NCI-H345 (cell line): ENCODE measurements around the gene INAFM1.

Source experiments
- DNase-seq: peaks from one replicate; lab custom pipeline; 2025; lab: John Stamatoyannopoulos, UW

INAFM1 gene

GRCh38 chr19:47310323-47310722 lies 35.6 kb downstream of the INAFM1 start:
- DNase-seq = no peak

- DNase-seq = peak; percentile 62
Measured at GRCh38 chr19:47310819-47311218, 36.1 kb downstream of the INAFM1 start.

DNA sequence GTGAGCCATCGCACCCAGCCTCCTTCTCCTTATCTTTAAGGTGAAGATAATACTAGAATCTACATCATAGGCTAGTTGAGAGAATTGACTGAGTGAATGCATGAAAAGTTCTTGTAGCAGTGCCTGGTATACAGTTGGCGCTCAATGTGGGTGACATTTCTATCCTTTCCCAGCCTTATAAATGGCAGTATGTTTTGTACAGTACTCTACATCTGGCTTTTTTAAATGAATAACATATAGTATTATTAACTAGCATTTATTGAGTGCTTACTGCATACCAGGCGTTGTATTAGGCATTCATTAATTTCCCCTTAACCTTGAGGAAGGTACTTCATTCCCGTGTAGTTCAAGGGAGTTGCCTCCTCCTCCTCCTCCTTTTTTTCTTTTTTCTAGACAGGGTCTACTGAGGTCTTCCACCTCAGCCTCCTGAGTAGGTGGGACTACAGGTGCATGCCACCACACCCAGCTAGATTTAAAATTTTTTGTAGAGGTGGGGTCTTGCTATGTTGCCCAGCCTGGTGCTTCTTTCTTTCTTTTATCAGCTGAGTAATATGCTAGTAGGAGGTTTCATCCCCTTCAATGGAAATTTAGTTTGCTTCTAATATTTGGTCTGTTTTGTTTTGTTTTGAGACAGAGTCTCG lies 37.8 kb downstream of the INAFM1 start:
- no peak for DNase-seq

DNA sequence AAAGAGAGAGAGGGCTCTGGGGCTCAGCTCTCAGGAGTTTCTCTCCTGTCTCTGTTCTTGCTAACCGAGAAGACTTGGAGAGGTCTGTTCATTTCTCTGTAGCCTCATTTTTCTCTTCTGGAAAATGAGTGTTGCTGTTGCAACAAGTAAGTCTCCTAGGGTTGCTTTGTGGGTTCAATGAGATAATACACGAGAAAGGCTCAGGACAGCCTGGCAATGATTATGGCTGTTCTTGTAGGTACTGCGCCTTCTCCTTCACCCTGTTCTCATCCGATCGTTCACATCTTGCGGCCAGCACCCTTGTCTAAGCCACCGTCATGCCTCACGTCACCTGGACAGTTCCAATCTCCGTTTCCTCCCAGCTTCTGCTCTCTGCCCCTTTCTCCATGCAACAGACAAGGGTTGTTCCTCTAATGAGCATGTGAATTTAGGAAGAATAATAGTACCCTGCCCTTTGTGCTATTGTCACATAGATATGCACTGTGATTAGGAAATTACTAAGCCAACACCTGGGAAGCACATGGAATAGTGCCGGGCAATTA lies 39.1 kb downstream of the INAFM1 start:
- no peak for DNase-seq

DNA sequence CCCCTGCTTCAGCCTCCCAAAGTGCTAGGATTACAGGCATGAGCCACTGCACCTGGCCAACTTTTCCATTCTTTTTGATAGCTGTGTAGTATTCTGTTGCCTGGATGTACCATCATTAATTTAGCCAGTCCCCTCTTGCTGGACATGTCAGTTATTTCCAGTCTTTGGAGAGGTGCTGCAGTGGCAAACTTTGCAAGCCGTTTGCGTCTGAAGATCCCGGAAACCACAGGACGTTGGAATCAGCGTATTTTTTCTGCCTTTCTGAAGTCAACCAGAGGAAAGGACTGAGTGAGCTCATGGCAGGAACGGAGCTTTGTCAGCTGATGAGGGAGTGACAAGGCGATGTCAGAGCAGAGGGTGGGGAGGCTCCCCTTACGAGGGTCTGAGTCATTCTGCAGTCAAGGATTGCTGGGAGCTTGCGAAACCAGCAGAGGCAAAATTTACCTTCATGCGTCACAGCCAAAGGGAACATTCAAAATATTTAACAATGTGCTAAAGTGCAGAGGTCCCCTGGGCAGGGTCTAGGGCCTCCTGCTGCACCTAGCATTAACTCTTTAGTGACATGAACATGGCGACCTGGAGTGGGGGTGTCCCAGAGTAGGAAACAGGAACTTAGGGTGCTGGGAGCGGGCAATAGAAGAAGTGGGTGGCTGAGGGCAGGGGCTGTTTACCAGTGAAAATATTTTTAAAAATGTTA lies 40.6 kb downstream of the INAFM1 start:
- peak; percentile 13 for DNase-seq

- no peak for DNase-seq
Measured at GRCh38 chr19:47316513-47316912, 41.8 kb downstream of the INAFM1 start.

DNA sequence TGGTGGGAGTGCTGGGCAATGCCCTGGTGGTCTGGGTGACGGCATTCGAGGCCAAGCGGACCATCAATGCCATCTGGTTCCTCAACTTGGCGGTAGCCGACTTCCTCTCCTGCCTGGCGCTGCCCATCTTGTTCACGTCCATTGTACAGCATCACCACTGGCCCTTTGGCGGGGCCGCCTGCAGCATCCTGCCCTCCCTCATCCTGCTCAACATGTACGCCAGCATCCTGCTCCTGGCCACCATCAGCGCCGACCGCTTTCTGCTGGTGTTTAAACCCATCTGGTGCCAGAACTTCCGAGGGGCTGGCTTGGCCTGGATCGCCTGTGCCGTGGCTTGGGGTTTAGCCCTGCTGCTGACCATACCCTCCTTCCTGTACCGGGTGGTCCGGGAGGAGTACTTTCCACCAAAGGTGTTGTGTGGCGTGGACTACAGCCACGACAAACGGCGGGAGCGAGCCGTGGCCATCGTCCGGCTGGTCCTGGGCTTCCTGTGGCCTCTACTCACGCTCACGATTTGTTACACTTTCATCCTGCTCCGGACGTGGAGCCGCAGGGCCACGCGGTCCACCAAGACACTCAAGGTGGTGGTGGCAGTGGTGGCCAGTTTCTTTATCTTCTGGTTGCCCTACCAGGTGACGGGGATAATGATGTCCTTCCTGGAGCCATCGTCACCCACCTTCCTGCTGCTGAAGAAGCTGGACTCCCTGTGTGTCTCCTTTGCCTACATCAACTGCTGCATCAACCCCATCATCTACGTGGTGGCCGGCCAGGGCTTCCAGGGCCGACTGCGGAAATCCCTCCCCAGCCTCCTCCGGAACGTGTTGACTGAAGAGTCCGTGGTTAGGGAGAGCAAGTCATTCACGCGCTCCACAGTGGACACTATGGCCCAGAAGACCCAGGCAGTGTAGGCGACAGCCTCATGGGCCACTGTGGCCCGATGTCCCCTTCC lies 45.5 kb downstream of the INAFM1 start:
- no peak for DNase-seq

GRCh38 chr19:47321630-47322029 lies 46.9 kb downstream of the INAFM1 start:
- no peak for DNase-seq

DNA sequence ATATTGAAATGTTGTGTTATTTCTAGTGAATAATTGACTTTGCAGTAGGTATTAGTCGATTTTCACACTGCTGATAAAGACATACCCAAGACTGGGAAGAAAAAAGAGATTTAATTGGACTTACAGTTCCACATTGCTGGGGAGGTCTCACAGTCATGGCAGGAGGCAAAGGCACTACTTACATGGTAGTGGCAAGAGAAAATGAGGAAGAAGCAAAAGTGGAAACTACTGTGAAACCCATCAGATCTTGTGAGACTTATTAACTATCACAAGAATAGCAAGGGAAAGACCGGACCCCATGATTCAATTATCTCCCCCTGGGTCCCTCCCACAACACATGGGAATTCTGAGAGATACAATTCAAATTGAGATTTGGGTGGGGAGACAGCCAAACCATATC lies 47.4 kb downstream of the INAFM1 start:
- no peak for DNase-seq

DNA sequence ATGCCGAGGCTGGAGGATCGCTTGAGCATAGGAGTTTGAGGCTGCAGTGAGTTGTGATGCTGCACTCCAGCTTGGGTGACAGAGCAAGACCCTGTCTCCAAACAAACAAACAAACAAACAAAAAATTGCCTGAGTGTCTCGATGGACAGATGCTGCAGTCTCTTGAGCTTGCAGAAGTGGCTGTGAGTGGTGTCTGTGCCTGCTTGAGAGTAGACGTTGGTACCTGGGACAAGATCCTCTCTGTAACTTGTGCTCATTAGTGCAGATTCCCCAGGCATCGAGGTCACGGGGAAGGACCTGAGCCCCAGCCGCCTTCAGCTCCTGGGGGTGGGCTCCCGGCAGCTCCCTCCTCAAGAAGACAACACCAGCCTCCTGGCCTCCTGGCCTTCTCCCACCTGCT lies 48.7 kb downstream of the INAFM1 start:
- DNase-seq = no peak

DNA sequence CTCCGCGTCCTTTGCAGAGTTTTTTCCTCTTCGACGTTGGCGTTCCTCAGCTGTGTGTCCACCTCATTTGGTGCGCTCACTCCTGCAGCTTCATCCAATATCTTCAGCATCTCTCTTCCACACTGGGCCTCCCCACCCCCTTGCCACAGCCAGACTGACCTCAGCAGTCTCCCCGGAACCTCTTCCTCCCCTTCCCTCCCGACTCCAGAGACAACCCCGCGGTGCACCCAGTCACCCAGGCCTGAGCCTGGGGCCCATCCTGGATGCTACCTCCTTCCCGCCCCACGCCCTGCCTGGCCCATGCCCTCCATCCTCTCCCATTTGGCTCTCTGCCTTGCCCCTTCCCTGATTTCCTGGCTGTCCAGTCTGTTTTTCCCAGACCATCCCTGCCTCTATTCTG lies 49.2 kb downstream of the INAFM1 start:
- no peak for DNase-seq

- no peak for DNase-seq
Measured at GRCh38 chr19:47324502-47324901, 49.8 kb downstream of the INAFM1 start.
